HG03103 (cell line): Measurements from ENCODE around the gene RAD18.

ENCODE experiments used
- ATAC-seq: cut with Tn5 transposase; IDR thresholded peaks from one replicate; pipeline ENCODE4 v1.9.1; 2021; ENCODE audit warnings: low read depth; ENCODE audit not compliant: unreplicated experiment

The RAD18 gene

GRCh38 chr3:8966820-8967348 lies 3.6 kb upstream of the RAD18 start:
- ATAC-seq, result no peak

DNA sequence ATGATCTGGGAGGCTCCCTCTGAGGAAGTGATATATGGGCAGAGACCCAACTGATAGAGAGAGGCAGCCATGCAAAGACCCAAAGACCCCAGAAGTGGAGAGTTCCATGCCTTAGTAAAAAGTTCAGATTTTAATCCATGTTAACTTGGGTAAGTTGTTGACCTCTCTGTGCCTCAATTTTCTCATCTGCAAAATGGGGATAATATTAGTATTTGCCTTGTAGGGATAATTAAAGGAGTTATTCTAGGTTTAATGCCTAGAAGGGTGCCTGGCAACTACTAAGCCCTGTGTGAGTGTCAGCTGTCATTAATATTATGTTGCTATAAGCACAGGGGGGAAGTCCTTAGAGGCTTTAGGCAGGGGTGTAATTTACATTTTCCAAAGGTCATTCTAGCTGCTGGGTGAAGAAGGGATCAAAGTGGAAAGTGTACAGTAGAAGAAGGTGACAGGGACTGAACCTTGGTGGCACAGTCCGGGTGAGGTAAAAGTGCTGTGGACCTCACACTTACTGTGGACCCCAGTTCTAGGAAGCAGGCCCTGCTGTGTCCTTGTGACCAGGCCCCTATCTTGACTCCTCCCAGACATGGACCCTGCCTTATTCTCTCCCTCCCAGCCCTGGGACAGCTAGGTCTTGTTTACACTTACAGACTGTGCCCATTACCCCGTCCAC lies 3.0 kb upstream of the RAD18 start:
- ATAC-seq, result no peak

DNA sequence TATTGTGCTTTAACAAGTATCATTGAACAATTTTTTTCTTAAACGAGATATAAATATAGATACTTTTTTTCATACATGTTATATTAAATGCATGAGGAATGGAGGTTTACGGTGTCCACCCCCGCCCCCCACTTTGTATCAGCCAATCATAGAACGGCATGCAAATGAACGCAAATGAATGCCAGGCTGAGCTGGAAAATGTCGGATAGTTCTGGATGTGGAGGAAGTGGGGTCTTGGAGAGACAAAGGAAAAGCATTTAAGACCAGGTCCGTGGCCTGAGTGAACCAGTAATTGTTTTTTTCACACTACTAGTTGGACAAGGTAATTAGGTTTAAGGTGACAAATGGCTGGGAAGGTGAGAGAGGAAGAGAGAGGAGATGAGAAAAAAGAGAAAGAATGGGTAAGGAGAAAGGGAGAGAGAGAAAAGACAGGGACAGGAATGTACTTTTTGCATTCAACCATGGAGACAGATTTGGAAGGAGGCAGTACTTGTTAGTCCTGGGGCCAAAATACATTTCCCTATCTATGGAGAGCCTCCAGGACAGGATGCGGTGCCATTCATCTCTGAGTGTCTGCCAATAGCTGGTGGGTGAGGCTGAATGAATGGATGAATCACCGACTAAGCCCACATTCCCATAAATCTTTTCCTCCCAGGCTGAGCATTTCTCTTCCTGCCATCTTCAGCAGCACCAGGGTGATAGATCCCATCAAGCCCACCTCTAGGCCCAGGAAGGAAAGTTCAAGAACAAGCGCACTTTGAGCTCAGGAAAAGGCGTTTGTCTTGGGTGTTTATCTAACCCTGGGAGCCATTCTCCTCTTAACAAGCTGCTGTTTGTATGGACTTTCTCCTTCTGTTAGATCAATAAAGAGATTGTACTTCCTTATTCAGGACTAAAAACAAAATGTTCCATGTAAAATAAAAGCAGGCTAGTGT lies 1.4 kb upstream of the RAD18 start:
- ATAC-seq, result no peak

GRCh38 chr3:8962226-8962861 lies 928 bp downstream of the RAD18 start:
- no peak for ATAC-seq

GRCh38 chr3:8959668-8960067 lies 3.6 kb downstream of the RAD18 start:
- no peak for ATAC-seq

DNA sequence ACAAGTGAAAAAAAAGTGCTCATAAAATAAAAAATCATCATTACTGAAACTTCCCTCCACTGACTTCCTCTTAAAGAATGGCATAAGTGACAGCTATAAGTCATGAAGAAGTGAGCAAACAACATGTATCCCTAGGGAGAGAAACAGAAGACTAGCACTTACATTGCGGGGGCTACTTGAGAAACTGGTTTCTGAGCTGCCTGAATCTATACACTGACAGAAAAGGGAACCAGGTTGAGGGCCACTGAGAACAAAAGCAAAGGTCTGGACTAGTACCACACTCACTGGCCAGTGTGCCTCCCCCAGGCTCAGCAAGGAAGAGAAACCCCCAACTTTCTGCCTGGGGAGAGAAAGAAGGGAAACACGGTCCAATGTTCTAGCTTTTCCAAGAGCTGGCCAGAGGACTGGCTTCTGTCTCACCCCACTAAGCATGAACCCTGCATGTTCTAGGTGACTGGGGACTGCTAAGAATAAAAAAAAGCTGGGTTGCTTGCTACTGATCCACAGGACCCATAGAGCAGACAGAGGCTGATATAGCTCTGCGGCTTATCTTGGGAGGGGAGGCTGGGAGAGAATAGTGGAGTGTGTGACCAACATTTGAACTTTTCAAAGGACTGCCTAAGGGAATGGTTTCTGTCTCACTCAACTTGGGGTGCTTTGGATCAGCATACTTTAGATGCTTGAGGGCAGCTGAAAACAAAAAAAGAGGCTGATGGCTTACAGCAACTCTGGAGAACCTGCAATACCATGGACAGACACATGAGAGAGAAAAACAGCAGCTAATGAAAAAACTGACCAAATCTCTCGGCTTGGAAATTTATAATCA lies 8.1 kb downstream of the RAD18 start:
- peak; percentile 90 for ATAC-seq

DNA sequence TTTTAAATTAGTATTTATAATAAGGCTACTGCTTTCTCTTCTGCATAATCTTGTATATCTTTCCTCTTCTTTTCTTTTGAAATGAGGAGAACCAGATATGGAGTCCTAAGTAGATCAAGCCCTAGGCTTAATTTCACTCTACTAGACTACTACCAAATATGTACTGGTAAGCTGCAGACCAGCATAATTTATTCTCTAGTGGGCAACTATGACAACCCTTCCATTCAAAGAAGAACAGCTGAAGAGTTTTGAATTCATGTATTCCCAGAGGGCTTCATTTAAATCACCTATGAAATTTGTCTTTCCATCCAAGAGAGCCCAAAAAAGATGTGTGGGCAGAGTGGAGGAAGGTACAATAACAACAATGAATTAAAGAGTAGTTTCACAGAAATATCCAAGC lies 10.0 kb downstream of the RAD18 start:
- ATAC-seq, result no peak

DNA sequence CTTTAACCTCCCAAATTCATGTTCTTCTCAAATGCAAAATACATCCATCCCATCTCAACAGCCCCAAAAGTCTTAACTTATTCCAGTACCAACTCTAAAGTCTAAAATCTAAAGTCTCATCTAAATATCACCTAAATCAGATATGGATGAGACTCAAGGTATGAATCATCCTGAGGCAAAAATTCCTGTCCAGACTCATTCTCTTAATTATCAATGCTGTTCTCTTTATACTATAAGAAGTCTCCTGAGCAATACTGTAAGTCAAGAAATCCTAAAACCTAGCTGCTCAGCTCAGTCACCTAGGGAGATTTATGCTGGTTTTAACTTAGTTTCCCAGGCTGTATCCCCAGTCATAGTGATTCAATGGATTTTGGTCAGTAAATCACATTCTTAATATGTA lies 11.1 kb downstream of the RAD18 start:
- ATAC-seq, result no peak

- no peak for ATAC-seq
Observed at GRCh38 chr3:8945890-8946600, 17.2 kb downstream of the RAD18 start.

DNA sequence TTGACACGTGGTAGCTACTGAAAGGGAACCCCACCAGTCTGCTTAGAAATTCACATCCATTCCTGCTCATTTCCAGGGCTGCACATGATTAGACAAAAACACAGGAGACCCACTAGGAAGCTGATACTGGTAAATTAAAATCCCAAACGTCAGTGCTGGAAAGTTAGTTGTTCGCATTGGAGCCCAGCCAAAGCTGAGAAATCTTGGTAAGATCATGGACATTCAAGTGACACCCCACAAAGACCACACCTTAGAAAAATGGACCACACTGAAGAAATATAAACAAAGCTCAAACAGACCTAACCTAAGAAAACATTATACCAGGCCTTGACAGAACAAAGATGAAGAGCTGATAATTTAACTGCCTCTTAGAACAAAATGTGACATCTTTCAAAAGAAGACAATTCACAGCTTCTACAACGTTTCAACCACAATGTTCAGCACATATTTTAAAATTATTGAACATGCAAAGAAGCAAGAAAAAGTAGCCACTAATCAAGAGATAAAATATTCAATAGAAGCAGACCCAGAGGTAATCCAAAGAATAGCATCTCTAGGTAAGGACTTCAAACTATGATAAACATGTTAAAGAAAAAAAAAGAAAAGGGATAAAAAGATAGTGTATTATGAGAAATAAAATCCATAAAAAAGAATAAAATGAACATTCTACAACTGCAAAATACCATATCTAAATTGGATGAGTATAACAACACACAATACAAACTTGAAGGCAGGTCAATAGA lies 20.4 kb downstream of the RAD18 start:
- no peak for ATAC-seq

GRCh38 chr3:8942115-8942514 lies 21.2 kb downstream of the RAD18 start:
- no peak for ATAC-seq

DNA sequence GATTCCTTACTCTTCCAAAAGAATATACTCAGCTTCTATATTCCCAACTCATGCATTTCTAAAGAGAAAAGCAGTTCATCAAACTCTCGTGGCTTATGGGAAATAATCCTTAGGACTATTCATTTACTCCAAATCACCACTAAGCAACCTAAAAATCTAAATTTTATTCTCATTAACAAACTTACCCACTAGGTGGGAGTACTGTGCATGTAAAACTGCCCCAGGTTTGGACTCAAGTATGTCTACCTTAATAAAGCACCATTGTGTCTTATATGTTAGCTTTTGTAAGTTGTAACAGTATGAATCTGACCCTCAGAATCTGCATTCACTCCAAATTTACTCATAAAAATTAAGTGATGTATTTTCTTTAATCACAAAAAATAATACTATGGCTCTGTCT lies 25.3 kb downstream of the RAD18 start:
- no peak for ATAC-seq

- no peak for ATAC-seq
Observed at GRCh38 chr3:8937064-8938020, 25.9 kb downstream of the RAD18 start.

DNA sequence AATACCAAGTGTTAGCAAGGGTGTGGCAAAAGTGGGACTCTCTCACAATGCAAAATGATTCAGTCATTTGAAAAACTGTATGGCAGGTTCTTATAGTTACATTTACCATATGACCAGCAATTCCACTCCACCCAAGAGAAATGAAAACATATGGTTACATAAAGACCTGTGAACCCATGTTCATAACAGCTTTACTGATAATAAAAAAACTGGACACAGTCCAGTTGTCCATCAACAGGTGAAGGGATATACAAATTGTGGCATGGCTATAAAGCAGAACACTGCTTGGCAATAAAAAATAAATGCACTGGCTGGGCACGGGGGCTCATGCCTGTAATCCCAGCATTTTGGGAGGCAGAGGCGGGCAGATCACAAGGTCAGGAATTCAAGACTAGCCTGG lies 30.8 kb downstream of the RAD18 start:
- no peak for ATAC-seq

GRCh38 chr3:8931342-8931741 lies 31.9 kb downstream of the RAD18 start:
- no peak for ATAC-seq

DNA sequence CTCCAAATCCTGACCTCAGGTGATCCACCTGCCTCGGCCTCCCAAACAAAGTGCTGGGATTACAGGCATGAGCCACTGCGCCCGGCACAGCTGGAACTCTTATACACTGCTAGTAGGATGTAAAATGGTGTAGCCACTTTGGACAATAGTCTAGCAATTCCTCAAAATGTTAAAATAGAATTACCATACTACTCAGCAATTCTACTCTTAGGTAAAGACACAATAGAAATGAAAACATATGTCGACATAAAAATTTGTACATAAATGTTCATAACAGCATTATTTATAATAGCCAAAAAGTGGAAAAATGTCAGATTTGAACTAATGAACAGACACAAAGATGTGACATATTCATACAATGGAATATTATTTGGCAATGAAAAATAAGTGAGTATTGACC lies 33.4 kb downstream of the RAD18 start:
- no peak for ATAC-seq

DNA sequence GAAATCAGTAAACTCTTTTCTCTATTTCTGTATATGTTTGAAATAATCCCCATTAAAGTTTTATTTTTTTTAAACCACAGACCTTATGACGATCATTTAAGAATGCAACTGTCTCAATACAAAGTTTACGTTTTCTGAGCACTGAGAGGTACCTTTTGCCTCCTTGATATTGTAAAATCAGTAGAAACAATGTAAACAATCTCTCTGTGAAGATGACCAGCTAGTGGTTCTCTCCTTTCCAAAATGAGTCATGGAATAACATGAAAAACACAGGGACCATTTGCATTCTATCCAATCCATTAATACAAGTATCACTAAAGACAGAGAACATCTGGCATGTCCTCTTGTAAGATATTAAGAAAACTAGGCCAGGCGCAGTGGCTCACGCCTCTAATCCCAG lies 48.8 kb downstream of the RAD18 start:
- no peak for ATAC-seq

- no peak for ATAC-seq
Observed at GRCh38 chr3:8911781-8912180, 51.5 kb downstream of the RAD18 start.
